Measurements from ENCODE around the gene CLSTN3.

The CLSTN3 gene

DNA sequence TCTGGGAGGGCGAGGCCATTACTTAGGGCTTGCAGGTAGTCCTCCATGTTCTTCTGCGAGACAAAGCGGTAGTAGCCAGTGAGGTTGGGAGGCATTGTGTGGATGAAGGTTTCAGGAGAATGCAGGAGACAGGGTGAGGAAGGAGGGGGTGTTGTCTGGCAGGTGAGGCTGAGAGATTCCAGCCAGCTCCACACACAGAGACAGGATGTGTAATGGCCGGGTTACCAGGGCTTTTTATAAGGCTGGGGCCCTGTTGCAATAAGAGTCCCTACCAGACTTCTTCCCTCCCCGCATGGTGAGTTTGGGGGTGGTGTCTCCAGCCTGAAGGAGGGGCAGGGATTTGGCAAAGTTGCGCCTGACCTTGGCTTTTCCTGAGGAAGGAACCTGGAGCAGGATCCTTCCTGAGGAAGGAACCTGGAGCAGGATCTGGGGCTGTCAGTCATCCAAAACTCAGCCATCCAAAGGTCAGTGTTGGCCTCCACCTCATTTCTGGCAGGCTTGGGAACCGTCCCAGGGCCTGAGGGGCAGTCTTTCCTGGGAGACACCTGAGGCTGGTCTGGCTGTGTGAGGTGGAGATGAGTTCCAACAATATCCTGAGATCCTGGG lies 1.4 kb upstream of the CLSTN3 start, which contains the start of gene RBP5:
RBP5 (minus strand) TSS at position 209 of the 606 bp plus-strand sequence; CDS start at position 95, 114 bp downstream.
- no peak for DNase-seq

- no peak for DNase-seq
These were observed 792 bp upstream of the CLSTN3 start for GRCh38 chr12:7129287-7129871.

DNA sequence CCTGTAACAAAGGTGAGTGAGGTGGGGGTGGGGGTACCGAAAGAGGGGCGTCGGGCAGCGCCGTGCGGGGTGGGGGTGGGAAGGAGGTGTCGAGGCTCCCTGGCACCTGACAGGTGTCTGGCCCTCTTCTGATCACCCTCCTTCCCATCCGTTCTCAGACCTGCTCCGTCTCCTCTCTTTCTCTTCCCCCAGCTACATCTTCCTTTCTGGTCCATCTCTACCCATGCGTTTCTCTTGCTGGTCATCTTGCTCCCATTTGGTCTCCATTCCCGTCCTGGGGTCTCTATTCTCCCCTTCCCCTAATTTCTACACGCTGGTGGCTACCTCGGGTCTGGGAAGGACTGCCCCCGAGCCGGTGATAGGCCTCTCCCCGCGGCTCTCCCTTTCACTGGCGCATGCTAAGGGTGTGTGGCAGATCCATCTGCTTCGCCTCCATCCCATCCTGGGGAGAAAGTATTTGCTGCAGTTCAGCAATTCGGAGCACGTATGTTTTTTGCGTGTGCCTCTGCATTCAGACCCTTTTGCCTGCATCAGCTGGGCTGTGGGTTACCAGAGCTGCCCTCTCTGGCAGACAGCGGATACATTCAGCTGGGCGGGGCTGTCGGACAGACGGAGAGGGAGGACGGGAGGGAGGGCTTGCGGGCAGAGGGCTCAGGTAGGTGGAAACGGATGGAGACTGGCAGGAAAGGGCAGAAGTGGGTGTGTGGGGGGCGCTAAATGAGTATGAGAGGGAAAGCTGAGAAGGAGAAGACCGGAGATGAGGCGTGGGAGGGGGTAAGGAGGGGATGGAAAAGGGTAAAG lies 730 bp downstream of the CLSTN3 start:
- DNase-seq: peak; percentile 39 to 75

GRCh38 chr12:7131502-7131866 lies 1.3 kb downstream of the CLSTN3 start:
- DNase-seq: no peak

GRCh38 chr12:7134396-7135166 lies 4.4 kb downstream of the CLSTN3 start:
- DNase-seq: no peak

GRCh38 chr12:7136071-7136470 lies 5.9 kb downstream of the CLSTN3 start:
- no peak for DNase-seq

- DNase-seq: no peak
These were observed 6.5 kb downstream of the CLSTN3 start for GRCh38 chr12:7136676-7137075.

GRCh38 chr12:7137908-7138307 lies 7.7 kb downstream of the CLSTN3 start:
- DNase-seq: no peak

- no peak for DNase-seq
These were observed 9.0 kb downstream of the CLSTN3 start for GRCh38 chr12:7139200-7139599.

GRCh38 chr12:7141351-7142005 lies 11.3 kb downstream of the CLSTN3 start:
- DNase-seq: no peak

- DNase-seq: peak in 1 of 2 experiments; percentile 27
These were observed 12.0 kb downstream of the CLSTN3 start for GRCh38 chr12:7142056-7142644.

DNA sequence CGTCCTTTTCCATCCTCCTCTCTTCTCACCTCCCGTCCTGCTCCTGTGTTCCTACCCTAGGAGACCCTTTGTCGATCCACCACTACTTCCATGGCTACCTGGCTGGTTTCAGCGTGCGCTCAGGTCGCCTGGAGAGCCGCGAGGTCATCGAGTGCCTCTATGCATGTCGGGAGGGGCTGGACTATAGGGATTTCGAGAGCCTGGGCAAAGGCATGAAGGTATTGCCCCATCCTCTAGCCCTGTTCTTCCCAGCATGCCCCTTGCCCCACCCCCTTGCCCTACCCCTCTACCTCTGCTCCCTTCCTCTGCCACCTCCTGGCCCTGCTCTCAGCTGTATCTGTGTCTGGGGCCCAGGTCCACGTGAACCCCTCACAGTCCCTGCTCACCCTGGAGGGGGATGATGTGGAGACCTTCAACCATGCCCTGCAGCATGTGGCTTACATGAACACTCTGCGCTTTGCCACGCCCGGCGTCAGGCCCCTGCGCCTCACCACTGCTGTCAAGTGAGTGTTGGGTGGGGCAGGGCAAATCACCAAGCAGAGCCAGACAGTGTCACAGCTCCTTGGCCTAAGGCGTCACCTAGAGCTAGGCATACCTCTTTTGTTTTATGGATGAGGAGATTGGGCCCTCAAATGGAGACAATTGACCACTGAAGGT lies 12.8 kb downstream of the CLSTN3 start:
- DNase-seq: no peak

DNA sequence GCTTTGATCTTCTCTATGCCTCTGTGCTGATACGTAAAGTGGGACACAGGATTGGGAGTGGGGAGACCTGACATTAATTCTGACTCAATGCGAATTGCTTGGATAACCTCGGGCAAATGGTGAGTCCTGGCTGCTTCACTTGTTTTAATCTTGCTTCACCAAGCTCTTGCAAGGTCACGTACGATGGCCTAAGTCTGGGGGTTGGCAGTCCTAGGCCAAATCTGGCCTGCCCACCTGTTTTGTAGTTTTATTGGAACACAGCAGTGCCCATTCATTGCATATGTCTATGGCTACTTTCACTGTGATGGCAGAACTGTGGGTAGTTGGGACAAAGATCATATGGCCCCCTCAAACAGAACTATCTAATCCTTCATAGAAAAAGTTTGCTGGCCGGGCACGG lies 13.4 kb downstream of the CLSTN3 start:
- DNase-seq: no peak

DNA sequence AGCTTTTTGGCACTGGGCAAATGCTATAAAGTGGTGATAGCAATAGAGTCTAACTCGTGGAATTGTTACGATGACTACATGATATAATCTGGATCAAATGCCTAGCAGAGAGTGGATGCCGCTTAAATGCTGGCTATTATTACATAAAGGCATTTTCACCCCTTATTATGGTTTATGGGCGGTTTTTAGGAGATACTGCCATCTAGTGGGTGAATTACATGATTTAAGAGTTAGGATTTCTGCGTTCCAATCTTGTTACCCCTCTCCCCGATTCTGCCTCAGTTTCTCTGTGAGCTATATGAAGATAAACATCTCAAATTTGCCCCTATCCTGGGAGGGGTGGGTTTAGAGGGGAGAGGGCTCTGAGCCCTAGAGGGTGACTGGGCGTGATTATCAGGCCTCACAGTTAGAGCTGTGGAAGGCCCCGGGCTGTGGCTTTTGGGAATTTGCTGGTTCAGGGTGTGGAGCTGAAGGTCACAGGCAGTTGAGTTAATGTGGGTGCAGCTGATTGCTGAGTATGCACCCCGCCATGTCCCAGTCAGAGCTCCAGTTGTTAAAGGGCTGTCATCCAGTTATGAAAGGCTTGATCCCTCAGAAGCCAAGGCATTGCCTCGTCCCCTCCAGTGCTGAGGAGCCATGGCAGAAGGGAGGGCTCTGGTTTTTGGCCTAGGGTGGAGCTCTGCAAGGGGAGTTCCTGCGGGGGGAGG lies 14.4 kb downstream of the CLSTN3 start:
- peak; percentile 9 to 60 for DNase-seq

GRCh38 chr12:7145671-7146070 lies 15.5 kb downstream of the CLSTN3 start:
- no peak for DNase-seq

DNA sequence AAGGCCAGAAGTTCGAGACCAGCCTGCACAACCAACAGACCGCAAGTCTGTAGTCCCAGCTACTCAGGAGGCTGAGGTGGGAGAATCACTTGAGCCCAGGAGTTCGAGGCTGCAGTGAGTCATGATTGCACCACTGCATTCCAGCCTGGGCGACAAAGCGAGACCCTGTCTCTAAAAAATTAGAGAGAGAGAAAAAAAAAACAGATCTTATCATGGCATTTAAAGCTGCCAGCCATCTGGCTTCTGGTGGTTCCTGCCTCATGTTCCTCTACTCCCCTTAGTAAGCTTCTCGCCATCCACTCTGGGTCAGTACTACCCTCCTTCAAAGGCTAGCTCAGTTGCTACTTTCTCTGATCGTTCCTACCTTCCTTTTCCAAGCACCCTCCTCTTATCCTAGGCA lies 16.1 kb downstream of the CLSTN3 start:
- no peak for DNase-seq

GRCh38 chr12:7146906-7147305 lies 16.7 kb downstream of the CLSTN3 start:
- no peak for DNase-seq

GRCh38 chr12:7150356-7150755 lies 20.2 kb downstream of the CLSTN3 start:
- DNase-seq: no peak

- DNase-seq: no peak
These were observed 20.7 kb downstream of the CLSTN3 start for GRCh38 chr12:7150841-7151240.

DNA sequence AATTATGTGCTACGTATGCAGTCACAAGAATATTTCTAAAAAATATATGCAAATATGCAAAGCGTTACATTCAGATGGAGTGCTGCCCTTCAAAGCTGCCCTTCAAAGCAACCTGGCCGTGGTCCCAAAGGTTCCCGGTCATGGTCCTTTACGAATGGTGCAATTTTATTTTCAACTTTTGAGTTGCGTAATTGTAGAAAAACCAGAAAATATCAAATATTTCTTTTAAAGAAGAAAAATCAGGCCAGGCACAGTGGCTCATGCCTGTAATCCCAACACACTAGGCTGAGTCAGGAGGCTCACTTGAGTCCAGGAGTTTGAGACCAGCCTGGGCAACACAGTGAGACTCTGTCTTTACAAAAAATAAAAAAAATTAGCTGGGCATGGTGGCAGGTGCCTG lies 21.4 kb downstream of the CLSTN3 start:
- DNase-seq: no peak

GRCh38 chr12:7152818-7153217 lies 22.6 kb downstream of the CLSTN3 start:
- no peak for DNase-seq
